OCI-LY3 (cell line): ENCODE data around the gene CNIH1.

Experiments
- EZH2phosphoT487 ChIP-seq: fragments of 200-600 bp; shearing (Covaris generic); IDR thresholded peaks from 2 replicates; pipeline ENCODE4 v1.6.1; 2018; ENCODE audit warnings: antibody characterized with exemption, mixed run types, low read depth
- TF ChIP-seq, protein P1 (sequence below): fragments of 200-600, 300-600 bp; sonication (generic); IDR thresholded peaks from 2 replicates; pipeline ENCODE4 v1.5.1; 2014; ENCODE audit warnings: antibody characterized with exemption, low read length, low read depth

DNA sequence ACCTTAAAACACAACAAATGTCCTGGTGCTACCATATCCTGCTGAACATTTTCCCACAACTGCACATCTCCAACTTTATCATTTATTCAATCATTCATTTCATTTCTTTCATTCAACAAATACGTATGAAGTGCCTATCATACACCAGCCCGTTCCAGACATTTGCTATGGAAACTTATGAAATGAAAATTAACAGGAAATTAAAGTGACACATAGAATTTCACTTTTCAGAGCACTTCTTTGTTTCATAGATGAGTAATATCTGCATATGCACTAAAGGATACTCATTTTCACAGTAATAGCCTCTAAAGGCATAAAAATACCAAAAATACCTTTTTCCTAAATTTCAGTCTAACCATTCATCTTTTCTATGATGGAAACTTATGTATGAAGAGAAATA is 12.6 kb downstream of the CNIH1 start:
- TF ChIP-seq, protein P1, sequence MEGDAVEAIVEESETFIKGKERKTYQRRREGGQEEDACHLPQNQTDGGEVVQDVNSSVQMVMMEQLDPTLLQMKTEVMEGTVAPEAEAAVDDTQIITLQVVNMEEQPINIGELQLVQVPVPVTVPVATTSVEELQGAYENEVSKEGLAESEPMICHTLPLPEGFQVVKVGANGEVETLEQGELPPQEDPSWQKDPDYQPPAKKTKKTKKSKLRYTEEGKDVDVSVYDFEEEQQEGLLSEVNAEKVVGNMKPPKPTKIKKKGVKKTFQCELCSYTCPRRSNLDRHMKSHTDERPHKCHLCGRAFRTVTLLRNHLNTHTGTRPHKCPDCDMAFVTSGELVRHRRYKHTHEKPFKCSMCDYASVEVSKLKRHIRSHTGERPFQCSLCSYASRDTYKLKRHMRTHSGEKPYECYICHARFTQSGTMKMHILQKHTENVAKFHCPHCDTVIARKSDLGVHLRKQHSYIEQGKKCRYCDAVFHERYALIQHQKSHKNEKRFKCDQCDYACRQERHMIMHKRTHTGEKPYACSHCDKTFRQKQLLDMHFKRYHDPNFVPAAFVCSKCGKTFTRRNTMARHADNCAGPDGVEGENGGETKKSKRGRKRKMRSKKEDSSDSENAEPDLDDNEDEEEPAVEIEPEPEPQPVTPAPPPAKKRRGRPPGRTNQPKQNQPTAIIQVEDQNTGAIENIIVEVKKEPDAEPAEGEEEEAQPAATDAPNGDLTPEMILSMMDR: no peak
- TF ChIP-seq EZH2phosphoT487: no peak
